ENCODE results near the gene FKBP1C.

GRCh38 chr6:63174173-63174572 is 37.1 kb upstream of the FKBP1C start:
- TF ChIP-seq CTCF (IDR thresholded peaks at IDR 0.05; ENCODE audit: poor library complexity, severe bottlenecking) (no peak), EZH2 (IDR thresholded peaks at IDR 0.05; ENCODE audit: borderline replicate concordance, insufficient read depth, low read length, poor library complexity, severe bottlenecking) (no peak), RAD21 (conservative IDR thresholded peaks at IDR 0.05) (no peak), SMC3 (conservative IDR thresholded peaks at IDR 0.05; ENCODE audit: poor library complexity) (no peak), TAF1 (IDR thresholded peaks at IDR 0.05; ENCODE audit: low read depth) (no peak), REST (IDR thresholded peaks at IDR 0.05; ENCODE audit: borderline replicate concordance) (no peak)
